Body of pancreas (tissue), 4 donors: Measurements from ENCODE around the gene NEDD4L.

Experiments
- CTCF ChIP-seq, 7 experiments: fragments of 450-650 bp in 4 of 7; fragments of 200-600 bp in 3 of 7; sonication (generic) in 3 of 7; IDR thresholded peaks; one replicate each; pipeline ENCODE4 v1.5.1; 2016 to 2019; ENCODE audit warnings: antibody characterized with exemption in 7 of 7
- POLR2A ChIP-seq, 3 donors: fragments of 450-650 bp; IDR thresholded peaks; one replicate each; pipeline ENCODE4 v1.6.1; 2016; ENCODE audit warnings: antibody characterized with exemption in 3 of 3, mild to moderate bottlenecking in 2 of 3

GRCh38 chr18:58157237-58157636 is 113.2 kb downstream of the NEDD4L start:
- no peak for TF ChIP-seq CTCF (IDR thresholded peaks at IDR 0.05)
- TF ChIP-seq POLR2A (IDR thresholded peaks at IDR 0.05): no peak
